NCI-H1930 (cell line): ENCODE data around the gene MUC5AC.
"Not testable (repeated sequence)": the region's sequence is repeated elsewhere in the genome, so short reads cannot be mapped to it uniquely, and the experiment has no call there.

Experiments
- DNase-seq, 2 experiments: peaks; one replicate each; lab custom pipeline; 2025; lab: John Stamatoyannopoulos, UW

Gene MUC5AC

GRCh38 chr11:1237128-1237580 lies 79.4 kb downstream of the MUC5AC start:
- no peak for DNase-seq

DNA sequence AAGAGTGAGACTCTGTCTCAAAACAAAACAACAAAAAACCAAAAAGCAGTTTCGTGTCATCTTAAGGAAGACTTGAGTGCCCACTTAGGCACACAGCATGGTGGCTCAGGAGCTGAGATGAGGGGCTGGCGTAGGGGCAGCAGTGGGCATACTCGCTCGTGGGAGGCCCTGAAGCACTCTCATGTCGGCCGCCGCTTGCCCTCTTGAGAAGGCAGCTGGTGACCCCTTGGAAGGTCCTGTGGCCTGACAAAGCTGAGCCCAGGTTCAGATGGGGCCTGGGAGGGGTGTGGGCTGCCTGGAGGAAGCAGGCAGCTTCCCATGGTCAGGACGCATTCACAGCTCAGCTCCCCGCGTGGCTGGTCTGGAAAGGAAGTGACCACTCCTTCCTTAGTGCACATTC lies 80.1 kb downstream of the MUC5AC start:
- DNase-seq, result no peak

- no peak for DNase-seq
These were observed 81.2 kb downstream of the MUC5AC start for GRCh38 chr11:1238767-1239595.

DNA sequence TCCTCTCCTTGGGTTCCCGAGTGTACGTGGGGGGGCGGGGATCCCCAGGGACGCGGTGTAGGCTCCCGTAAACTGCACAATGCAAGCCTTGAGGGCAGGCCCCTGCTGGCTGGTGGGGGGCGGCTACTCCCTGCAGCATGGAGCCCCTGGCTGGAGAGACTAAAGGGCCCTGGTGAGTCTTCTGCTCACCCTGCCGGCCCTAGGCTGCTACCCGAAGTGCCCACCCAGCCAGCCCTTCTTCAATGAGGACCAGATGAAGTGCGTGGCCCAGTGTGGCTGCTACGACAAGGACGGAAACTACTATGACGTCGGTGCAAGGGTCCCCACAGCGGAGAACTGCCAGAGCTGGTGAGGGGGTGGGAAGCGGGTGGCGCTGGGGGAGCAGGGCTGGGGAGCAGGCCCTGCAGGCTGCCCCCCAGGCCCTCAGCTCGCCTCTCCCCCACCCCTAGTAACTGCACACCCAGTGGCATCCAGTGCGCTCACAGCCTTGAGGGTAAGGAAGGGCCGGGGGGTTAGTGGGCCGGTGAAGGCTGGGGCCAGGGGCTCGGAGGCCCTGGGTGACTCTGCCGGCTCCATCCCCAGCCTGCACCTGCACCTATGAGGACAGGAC lies 81.9 kb downstream of the MUC5AC start:
- no peak for DNase-seq

GRCh38 chr11:1240771-1241170 lies 83.0 kb downstream of the MUC5AC start:
- DNase-seq, result no peak

- DNase-seq, result no peak
These were observed 84.0 kb downstream of the MUC5AC start for GRCh38 chr11:1241706-1242105.

GRCh38 chr11:1242289-1242688 lies 84.5 kb downstream of the MUC5AC start:
- no peak for DNase-seq

GRCh38 chr11:1242751-1243150 lies 85.0 kb downstream of the MUC5AC start:
- not testable (repeated sequence) for DNase-seq

GRCh38 chr11:1243521-1243920 lies 85.8 kb downstream of the MUC5AC start:
- DNase-seq, result not testable (repeated sequence)

GRCh38 chr11:1244557-1244956 lies 86.8 kb downstream of the MUC5AC start:
- DNase-seq, result not testable (repeated sequence)

- DNase-seq, result not testable (repeated sequence)
These were observed 88.0 kb downstream of the MUC5AC start for GRCh38 chr11:1245717-1246116.

GRCh38 chr11:1246301-1246700 lies 88.5 kb downstream of the MUC5AC start:
- not testable (repeated sequence) for DNase-seq

DNA sequence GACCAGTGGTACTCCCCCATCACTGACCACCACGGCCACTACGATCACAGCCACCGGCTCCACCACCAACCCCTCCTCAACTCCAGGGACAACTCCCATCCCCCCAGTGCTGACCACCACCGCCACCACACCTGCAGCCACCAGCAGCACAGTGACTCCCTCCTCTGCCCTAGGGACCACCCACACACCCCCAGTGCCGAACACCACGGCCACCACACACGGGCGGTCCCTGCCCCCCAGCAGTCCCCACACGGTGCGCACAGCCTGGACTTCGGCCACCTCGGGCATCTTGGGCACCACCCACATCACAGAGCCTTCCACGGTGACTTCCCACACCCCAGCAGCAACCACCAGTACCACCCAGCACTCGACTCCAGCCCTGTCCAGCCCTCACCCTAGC lies 89.3 kb downstream of the MUC5AC start:
- not testable (repeated sequence) for DNase-seq

GRCh38 chr11:1248951-1249350 lies 91.2 kb downstream of the MUC5AC start:
- not testable (repeated sequence) for DNase-seq

GRCh38 chr11:1250411-1250810 lies 92.7 kb downstream of the MUC5AC start:
- not testable (repeated sequence) for DNase-seq
